SK-N-SH treated with all-trans-retinoic acid at 6 μM for 48 hours (cell line): ENCODE results near the gene PIEZO1.
"Not testable (repeated sequence)": the region's sequence is repeated elsewhere in the genome, so short reads cannot be mapped to it uniquely, and the experiment has no call there.

Experiments
- ATAC-seq: fragments of 200-7000 bp; cut with Tn5 transposase; 3 replicates; pipeline ENCODE4 v1.9.1; 2020; ENCODE audit warnings: mild to moderate bottlenecking, moderate library complexity
- ARNTL ChIP-seq: fragments of 450-650 bp; formaldehyde crosslinking; IDR thresholded peaks from 2 replicates; pipeline ENCODE4 v1.5.0; 2020; ENCODE audit warnings: low read depth, mild to moderate bottlenecking, moderate library complexity, borderline replicate concordance
- BACH2 ChIP-seq: fragments of 250-450 bp; sonication (Bioruptor Pico); IDR thresholded peaks from 2 replicates; pipeline ENCODE4 v1.9.0; 2021; ENCODE audit warnings: mild to moderate bottlenecking, borderline replicate concordance
- CSDC2 ChIP-seq: fragments of 250-450 bp; sonication (Bioruptor Pico); IDR thresholded peaks from 2 replicates; pipeline ENCODE4 v1.5.0; 2020; ENCODE audit warnings: mild to moderate bottlenecking, moderate library complexity
- ESRRG ChIP-seq: fragments of 250-450 bp; sonication (Bioruptor Pico); IDR thresholded peaks from 2 replicates; pipeline ENCODE4 v1.6.1; 2021; ENCODE audit warnings: mild to moderate bottlenecking
- GLIS3 ChIP-seq: fragments of 250-450 bp; sonication (Bioruptor Pico); IDR thresholded peaks from 2 replicates; pipeline ENCODE4 v1.5.0; 2020; ENCODE audit warnings: mild to moderate bottlenecking, moderate library complexity
- OSR1 ChIP-seq: fragments of 250-450 bp; sonication (Bioruptor Pico); IDR thresholded peaks from 2 replicates; pipeline ENCODE4 v1.8.0; 2022; ENCODE audit warnings: moderate library complexity, mild to moderate bottlenecking, inconsistent platforms
- PPARA ChIP-seq: fragments of 250-450 bp; sonication (Bioruptor Pico); IDR thresholded peaks from 2 replicates; pipeline ENCODE4 v1.5.0; 2020; ENCODE audit warnings: mild to moderate bottlenecking, borderline replicate concordance
- RARB ChIP-seq: fragments of 250-450 bp; sonication (Bioruptor Pico); IDR thresholded peaks from 2 replicates; pipeline ENCODE4 v1.8.0; 2021; ENCODE audit warnings: mild to moderate bottlenecking, moderate library complexity
- SNAI2 ChIP-seq: fragments of 250-450 bp; sonication (Bioruptor Pico); IDR thresholded peaks from 2 replicates; pipeline ENCODE4 v1.5.0; 2020; ENCODE audit warnings: mild to moderate bottlenecking, moderate library complexity
- TCF4 ChIP-seq: fragments of 250-450 bp; sonication (Bioruptor Pico); IDR thresholded peaks from 2 replicates; pipeline ENCODE4 v1.8.0; 2021; ENCODE audit warnings: mild to moderate bottlenecking, moderate library complexity, borderline replicate concordance
- ZC3H10 ChIP-seq: fragments of 250-450 bp; sonication (Bioruptor Pico); IDR thresholded peaks from 2 replicates; pipeline ENCODE4 v1.5.1; 2021; ENCODE audit warnings: mild to moderate bottlenecking, moderate library complexity
- ZFP3 ChIP-seq: fragments of 250-450 bp; sonication (Bioruptor Pico); IDR thresholded peaks from 2 replicates; pipeline ENCODE4 v1.5.0; 2020; ENCODE audit warnings: mild to moderate bottlenecking, moderate library complexity
- ZFP30 ChIP-seq: fragments of 450-650 bp; formaldehyde crosslinking; IDR thresholded peaks from 2 replicates; pipeline ENCODE4 v1.5.0; 2022; ENCODE audit warnings: mild to moderate bottlenecking, moderate library complexity
- ZNF565 ChIP-seq: fragments of 450-650 bp; formaldehyde crosslinking; conservative IDR thresholded peaks from 2 replicates; pipeline ENCODE4 v1.5.0; 2020; ENCODE audit warnings: low read depth, mild to moderate bottlenecking, moderate library complexity
- ZNF70 ChIP-seq: fragments of 450-650 bp; formaldehyde crosslinking; IDR thresholded peaks from 2 replicates; pipeline ENCODE4 v1.5.0; 2020; ENCODE audit warnings: mild to moderate bottlenecking, moderate library complexity
- ZNF8 ChIP-seq: fragments of 450-650 bp; formaldehyde crosslinking; IDR thresholded peaks from 2 replicates; pipeline ENCODE4 v1.5.0; 2020; ENCODE audit warnings: mild to moderate bottlenecking, moderate library complexity
- TF ChIP-seq, protein P1 (sequence below): fragments of 250-450 bp; sonication (Bioruptor Pico); IDR thresholded peaks from 2 replicates; pipeline ENCODE4 v1.5.1; 2021; ENCODE audit warnings: mild to moderate bottlenecking, moderate library complexity
- TF ChIP-seq, protein P2 (sequence below): fragments of 250-450 bp; sonication (Bioruptor Pico); IDR thresholded peaks from 2 replicates; pipeline ENCODE4 v1.8.0; 2020; ENCODE audit warnings: mild to moderate bottlenecking, moderate library complexity, borderline replicate concordance
- TF ChIP-seq, protein P3 (sequence below): fragments of 250-450 bp; sonication (Bioruptor Pico); IDR thresholded peaks from 2 replicates; pipeline ENCODE4 v1.5.0; 2020; ENCODE audit warnings: mild to moderate bottlenecking, moderate library complexity

PIEZO1 gene

DNA sequence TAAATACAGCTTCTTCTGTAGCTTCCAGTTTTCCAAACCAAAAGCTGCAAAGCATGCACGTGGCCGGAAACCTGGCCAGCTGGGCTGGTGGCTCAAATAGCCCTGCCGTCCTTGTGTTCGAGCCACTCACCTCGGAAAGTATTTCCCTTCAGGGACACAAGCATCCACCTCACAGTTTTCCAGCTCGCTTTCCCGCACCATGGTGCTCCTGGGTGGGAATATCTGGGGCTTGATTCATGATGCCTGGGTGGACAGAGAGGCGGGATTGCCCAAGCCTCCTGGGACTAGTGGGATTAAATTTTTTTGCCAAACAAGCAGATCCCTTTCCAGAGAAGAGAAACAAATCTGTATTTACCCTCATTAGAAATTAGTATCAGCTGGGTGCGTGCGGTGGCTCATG, 115.0 kb downstream of the PIEZO1 start (continued):
- no peak for TF ChIP-seq ZNF565 (CRISPR knock-in tag)
- no peak for TF ChIP-seq OSR1 (CRISPR knock-in tag)
- no peak for TF ChIP-seq PPARA
- TF ChIP-seq, all 23 proteins: peak for 0

DNA sequence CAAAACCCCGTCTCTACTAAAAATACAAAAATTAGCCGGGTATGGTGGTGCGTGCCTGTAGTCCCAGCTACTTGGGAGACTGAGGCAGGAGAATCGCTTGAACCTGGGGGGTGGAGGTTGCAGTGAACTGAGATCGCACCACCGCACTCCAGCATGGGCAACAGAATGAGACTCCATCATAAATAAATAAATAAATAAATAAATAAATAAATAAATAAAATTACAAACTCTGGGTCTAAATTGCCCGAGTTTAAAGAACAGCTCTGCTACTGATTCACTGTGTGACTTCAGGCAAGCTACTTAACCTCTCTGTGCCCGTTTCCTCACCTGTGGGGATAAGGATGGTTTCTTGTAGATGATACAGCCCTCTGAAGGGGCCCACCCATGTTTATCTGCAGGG, 115.5 kb downstream of the PIEZO1 start:
- not testable (repeated sequence) for ATAC-seq

DNA sequence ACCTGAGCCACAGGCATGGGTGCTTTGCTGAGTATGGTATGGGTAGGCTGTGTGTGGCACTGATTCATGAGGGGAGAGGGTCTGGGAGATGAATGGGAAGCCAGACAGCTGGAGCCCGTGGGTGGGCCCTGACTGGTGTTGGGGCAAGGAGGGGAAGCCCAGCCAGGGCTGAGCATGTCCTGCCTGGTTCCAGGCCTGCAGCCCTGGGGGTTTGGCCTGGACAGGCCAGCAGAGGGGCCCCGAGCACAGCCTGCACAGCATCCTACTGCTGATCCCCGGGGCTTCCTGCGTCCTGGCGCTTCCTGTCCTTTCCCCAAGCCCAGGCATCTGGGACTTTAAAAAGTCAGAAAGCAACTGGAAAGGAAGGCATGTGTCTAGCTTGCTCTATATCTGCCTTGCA, 117.6 kb downstream of the PIEZO1 start:
- TF ChIP-seq GLIS3 (CRISPR knock-in tag) = no peak
- TF ChIP-seq ZFP30 (CRISPR knock-in tag) = no peak
- TF ChIP-seq, protein P1, sequence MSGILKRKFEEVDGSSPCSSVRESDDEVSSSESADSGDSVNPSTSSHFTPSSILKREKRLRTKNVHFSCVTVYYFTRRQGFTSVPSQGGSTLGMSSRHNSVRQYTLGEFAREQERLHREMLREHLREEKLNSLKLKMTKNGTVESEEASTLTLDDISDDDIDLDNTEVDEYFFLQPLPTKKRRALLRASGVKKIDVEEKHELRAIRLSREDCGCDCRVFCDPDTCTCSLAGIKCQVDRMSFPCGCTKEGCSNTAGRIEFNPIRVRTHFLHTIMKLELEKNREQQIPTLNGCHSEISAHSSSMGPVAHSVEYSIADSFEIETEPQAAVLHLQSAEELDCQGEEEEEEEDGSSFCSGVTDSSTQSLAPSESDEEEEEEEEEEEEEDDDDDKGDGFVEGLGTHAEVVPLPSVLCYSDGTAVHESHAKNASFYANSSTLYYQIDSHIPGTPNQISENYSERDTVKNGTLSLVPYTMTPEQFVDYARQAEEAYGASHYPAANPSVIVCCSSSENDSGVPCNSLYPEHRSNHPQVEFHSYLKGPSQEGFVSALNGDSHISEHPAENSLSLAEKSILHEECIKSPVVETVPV (CRISPR knock-in tag) = no peak
- no peak for TF ChIP-seq CSDC2 (CRISPR knock-in tag)
- no peak for TF ChIP-seq RARB (CRISPR knock-in tag)
- TF ChIP-seq SNAI2 (CRISPR knock-in tag) = no peak
- no peak for TF ChIP-seq BACH2 (CRISPR knock-in tag)
- TF ChIP-seq PPARA = no peak
- no peak for TF ChIP-seq ZC3H10 (CRISPR knock-in tag)
- TF ChIP-seq, protein P2, sequence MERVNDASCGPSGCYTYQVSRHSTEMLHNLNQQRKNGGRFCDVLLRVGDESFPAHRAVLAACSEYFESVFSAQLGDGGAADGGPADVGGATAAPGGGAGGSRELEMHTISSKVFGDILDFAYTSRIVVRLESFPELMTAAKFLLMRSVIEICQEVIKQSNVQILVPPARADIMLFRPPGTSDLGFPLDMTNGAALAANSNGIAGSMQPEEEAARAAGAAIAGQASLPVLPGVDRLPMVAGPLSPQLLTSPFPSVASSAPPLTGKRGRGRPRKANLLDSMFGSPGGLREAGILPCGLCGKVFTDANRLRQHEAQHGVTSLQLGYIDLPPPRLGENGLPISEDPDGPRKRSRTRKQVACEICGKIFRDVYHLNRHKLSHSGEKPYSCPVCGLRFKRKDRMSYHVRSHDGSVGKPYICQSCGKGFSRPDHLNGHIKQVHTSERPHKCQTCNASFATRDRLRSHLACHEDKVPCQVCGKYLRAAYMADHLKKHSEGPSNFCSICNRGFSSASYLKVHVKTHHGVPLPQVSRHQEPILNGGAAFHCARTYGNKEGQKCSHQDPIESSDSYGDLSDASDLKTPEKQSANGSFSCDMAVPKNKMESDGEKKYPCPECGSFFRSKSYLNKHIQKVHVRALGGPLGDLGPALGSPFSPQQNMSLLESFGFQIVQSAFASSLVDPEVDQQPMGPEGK (CRISPR knock-in tag) = no peak
- ATAC-seq = no peak

DNA sequence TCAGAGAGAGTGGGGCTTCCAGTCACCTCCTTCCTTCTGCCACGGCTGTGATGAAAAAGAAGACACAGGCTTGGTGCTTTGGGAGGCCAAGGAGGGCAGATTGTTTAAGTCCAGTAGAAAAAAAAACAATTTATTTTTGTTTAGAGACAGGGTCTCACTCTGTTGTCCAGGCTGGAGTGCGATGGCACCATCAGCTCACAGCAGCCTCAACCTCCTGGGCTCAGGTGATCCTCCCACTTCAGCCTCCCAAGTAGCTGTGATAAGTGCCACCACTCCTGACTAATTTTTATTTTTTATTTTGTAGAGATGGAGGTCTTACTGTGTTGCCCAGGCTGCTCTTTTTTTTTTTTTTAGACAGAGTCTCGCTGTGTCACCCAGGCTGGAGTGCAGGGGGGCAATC, 119.5 kb downstream of the PIEZO1 start:
- ATAC-seq = no peak
- TF ChIP-seq ZNF565 (CRISPR knock-in tag) (no peak), ZNF8 (CRISPR knock-in tag) (no peak), BACH2 (CRISPR knock-in tag) (no peak), RARB (CRISPR knock-in tag) (no peak), ARNTL (CRISPR knock-in tag) (no peak), CSDC2 (CRISPR knock-in tag) (no peak), PPARA (no peak), SNAI2 (CRISPR knock-in tag) (no peak), ESRRG (CRISPR knock-in tag) (no peak), GLIS3 (CRISPR knock-in tag) (no peak), ZC3H10 (CRISPR knock-in tag) (no peak), ZNF70 (CRISPR knock-in tag) (no peak), OSR1 (CRISPR knock-in tag) (no peak), TCF4 (CRISPR knock-in tag) (no peak), ZFP3 (no peak)
- TF ChIP-seq, protein P1 (CRISPR knock-in tag) = no peak
- TF ChIP-seq, protein P3, sequence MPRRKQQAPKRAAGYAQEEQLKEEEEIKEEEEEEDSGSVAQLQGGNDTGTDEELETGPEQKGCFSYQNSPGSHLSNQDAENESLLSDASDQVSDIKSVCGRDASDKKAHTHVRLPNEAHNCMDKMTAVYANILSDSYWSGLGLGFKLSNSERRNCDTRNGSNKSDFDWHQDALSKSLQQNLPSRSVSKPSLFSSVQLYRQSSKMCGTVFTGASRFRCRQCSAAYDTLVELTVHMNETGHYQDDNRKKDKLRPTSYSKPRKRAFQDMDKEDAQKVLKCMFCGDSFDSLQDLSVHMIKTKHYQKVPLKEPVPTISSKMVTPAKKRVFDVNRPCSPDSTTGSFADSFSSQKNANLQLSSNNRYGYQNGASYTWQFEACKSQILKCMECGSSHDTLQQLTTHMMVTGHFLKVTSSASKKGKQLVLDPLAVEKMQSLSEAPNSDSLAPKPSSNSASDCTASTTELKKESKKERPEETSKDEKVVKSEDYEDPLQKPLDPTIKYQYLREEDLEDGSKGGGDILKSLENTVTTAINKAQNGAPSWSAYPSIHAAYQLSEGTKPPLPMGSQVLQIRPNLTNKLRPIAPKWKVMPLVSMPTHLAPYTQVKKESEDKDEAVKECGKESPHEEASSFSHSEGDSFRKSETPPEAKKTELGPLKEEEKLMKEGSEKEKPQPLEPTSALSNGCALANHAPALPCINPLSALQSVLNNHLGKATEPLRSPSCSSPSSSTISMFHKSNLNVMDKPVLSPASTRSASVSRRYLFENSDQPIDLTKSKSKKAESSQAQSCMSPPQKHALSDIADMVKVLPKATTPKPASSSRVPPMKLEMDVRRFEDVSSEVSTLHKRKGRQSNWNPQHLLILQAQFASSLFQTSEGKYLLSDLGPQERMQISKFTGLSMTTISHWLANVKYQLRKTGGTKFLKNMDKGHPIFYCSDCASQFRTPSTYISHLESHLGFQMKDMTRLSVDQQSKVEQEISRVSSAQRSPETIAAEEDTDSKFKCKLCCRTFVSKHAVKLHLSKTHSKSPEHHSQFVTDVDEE (CRISPR knock-in tag) = no peak
- TF ChIP-seq, protein P2 (CRISPR knock-in tag) = no peak
- TF ChIP-seq, all 23 proteins: peak for 0
